Measurements from ENCODE around the gene CFAP20DC.

CFAP20DC gene

GRCh38 chr3:58693940-58694850 lies 355.6 kb downstream of the CFAP20DC start:
- TF ChIP-seq, protein P1, sequence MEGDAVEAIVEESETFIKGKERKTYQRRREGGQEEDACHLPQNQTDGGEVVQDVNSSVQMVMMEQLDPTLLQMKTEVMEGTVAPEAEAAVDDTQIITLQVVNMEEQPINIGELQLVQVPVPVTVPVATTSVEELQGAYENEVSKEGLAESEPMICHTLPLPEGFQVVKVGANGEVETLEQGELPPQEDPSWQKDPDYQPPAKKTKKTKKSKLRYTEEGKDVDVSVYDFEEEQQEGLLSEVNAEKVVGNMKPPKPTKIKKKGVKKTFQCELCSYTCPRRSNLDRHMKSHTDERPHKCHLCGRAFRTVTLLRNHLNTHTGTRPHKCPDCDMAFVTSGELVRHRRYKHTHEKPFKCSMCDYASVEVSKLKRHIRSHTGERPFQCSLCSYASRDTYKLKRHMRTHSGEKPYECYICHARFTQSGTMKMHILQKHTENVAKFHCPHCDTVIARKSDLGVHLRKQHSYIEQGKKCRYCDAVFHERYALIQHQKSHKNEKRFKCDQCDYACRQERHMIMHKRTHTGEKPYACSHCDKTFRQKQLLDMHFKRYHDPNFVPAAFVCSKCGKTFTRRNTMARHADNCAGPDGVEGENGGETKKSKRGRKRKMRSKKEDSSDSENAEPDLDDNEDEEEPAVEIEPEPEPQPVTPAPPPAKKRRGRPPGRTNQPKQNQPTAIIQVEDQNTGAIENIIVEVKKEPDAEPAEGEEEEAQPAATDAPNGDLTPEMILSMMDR (conservative IDR thresholded peaks at IDR 0.05), result no peak
- no peak overlapping the region for H3K27ac ChIP-seq

DNA sequence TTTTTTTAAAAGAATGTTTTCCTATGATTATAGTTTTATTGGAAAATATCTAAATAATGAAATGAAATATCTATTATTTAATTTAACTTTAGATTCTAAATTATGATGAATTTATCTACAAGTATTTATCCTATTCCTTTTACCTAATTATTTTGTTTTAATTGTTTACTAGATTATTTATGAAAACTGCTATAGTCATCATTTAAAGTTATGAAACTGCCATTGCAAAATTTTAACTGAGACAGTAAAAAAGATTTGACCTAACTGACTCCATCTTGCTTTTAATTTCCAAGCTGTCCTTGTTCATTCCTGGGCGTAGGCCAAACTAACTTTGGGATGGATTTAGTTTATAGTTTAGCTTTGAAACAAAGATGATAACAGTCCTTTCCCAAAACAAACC lies 357.3 kb downstream of the CFAP20DC start:
- TF ChIP-seq, protein P1 (conservative IDR thresholded peaks at IDR 0.05), result no peak
- no peak overlapping the region for H3K27ac ChIP-seq

Measured in VCaP (cell line).